Measurements from ENCODE around the gene COMMD3.

DNA sequence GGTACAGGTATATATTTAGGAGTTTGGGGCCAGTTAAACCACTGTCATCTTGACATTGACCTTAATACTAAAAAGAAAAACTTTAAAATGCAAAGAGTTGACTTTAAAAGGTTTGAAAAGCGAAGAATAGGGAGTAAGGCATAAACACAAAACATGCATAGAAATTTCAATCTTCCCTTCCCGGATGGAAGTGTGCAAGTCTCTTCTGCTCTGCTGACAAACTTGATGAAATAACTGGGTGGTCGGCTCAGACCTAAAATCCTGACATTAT lies 25.7 kb downstream of the COMMD3 start:
- TF ChIP-seq, protein P1, sequence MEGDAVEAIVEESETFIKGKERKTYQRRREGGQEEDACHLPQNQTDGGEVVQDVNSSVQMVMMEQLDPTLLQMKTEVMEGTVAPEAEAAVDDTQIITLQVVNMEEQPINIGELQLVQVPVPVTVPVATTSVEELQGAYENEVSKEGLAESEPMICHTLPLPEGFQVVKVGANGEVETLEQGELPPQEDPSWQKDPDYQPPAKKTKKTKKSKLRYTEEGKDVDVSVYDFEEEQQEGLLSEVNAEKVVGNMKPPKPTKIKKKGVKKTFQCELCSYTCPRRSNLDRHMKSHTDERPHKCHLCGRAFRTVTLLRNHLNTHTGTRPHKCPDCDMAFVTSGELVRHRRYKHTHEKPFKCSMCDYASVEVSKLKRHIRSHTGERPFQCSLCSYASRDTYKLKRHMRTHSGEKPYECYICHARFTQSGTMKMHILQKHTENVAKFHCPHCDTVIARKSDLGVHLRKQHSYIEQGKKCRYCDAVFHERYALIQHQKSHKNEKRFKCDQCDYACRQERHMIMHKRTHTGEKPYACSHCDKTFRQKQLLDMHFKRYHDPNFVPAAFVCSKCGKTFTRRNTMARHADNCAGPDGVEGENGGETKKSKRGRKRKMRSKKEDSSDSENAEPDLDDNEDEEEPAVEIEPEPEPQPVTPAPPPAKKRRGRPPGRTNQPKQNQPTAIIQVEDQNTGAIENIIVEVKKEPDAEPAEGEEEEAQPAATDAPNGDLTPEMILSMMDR (IDR thresholded peaks at IDR 0.05): no peak
- TF ChIP-seq POLR2AphosphoS5 (IDR thresholded peaks at IDR 0.05; ENCODE audit: low read depth, low read length): no peak
